ENCODE data around the gene FPR2. TPM values are rescaled to one million over a fixed set of nuclear protein-coding genes. Genes with fewer than 3 reads are reported as not detected.

FPR2 gene
- total RNA-seq, 1 donor from 2014 or later: not detected

DNA sequence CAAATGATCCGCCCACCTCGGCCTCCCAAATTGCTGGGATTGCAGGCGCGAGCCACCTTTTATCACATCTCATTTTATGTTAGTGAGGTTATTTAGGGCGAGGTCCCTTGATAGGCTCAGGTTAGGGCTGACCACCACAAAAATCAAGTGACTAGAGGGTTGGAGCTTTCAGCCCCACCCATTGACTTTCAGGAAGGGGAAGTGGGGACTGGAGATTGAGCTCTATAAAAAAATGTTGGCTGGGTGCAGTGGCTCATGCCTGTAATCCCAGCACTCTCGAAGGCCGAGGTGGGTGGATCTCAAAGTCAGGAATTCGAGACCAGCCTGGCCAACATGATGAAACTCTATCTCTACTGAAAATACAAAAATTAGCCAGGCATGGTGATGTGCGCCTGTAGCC is 54.1 kb downstream of the FPR2 start:
- H3K27me3 ChIP-seq (ENCODE audit: control insufficient read depth, insufficient read depth, low read length): no peaks in the 10 kb centered on the region
- no peak for DNase-seq (ENCODE audit: low read depth)

DNA sequence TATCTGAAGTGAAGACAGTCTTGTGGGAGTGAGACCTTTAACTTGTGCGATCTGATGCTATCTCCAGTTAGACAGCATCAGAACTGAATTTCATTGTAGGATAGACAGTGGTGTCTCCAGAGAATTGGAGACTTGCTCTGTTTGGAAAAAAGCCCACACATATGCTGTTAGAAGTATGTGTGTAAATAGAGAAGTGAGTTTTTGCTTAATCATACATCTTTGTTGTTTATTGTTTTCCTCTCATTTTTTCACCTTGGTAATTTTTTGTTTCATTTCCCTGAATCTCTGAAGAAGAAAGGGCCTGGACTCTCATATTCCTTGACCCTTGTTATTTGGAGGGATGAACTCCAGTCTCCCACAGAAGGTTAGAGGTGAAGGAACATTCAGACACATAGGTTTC is 55.7 kb downstream of the FPR2 start:
- no peaks in the 10 kb centered on the region for H3K36me3 ChIP-seq (ENCODE audit: control insufficient read depth, insufficient read depth, low read length)
- no peaks in the 10 kb centered on the region for H3K27me3 ChIP-seq (ENCODE audit: control insufficient read depth, insufficient read depth, low read length)
- DNase-seq (ENCODE audit: low read depth): no peak
- FAIRE-seq: no peak
- TF ChIP-seq, protein P1, sequence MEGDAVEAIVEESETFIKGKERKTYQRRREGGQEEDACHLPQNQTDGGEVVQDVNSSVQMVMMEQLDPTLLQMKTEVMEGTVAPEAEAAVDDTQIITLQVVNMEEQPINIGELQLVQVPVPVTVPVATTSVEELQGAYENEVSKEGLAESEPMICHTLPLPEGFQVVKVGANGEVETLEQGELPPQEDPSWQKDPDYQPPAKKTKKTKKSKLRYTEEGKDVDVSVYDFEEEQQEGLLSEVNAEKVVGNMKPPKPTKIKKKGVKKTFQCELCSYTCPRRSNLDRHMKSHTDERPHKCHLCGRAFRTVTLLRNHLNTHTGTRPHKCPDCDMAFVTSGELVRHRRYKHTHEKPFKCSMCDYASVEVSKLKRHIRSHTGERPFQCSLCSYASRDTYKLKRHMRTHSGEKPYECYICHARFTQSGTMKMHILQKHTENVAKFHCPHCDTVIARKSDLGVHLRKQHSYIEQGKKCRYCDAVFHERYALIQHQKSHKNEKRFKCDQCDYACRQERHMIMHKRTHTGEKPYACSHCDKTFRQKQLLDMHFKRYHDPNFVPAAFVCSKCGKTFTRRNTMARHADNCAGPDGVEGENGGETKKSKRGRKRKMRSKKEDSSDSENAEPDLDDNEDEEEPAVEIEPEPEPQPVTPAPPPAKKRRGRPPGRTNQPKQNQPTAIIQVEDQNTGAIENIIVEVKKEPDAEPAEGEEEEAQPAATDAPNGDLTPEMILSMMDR (IDR thresholded peaks at IDR 0.05; ENCODE audit: insufficient read depth, low read length, severe bottlenecking): no peak
- no peak overlapping the region for H3K4me3 ChIP-seq (ENCODE audit: low read depth, low read length)

More for the DNA sequence above, 54.1 kb downstream of the FPR2 start:
- no peak overlapping the region for H3K4me3 ChIP-seq (ENCODE audit: low read depth, low read length)
- TF ChIP-seq, protein P1 (IDR thresholded peaks at IDR 0.05; ENCODE audit: insufficient read depth, low read length, severe bottlenecking): no peak
- no peaks in the 10 kb centered on the region for H3K36me3 ChIP-seq (ENCODE audit: control insufficient read depth, insufficient read depth, low read length)
- no peak for FAIRE-seq

DNA sequence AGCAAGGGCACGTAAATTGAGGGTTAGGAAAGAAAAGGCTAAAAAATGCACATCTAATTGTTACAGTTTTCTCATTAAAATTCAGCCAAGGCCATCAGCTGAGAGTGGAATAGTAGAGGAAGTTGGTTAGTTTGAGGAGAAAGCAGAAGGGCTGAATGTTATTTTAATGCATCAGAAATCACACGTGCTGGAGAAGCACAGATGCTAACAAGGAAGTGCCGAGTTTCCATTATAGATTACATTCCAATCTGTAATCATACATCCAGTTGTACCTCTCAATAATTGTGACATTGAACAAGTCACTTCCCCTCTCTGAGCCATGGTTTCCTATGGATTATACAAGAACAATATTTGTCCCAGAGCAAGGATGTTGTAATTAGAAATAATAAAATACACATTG is 59.0 kb downstream of the FPR2 start:
- H3K36me3 ChIP-seq (ENCODE audit: control insufficient read depth, insufficient read depth, low read length): no peaks in the 10 kb centered on the region
- FAIRE-seq: no peak
- TF ChIP-seq, protein P1 (IDR thresholded peaks at IDR 0.05; ENCODE audit: insufficient read depth, low read length, severe bottlenecking): no peak
- no peak for DNase-seq (ENCODE audit: low read depth)
- no peak overlapping the region for H3K4me3 ChIP-seq (ENCODE audit: low read depth, low read length)
- no peaks in the 10 kb centered on the region for H3K27me3 ChIP-seq (ENCODE audit: control insufficient read depth, insufficient read depth, low read length)

Other genes with a start within 250 kb of the FPR2 start
- not detected in 2 replicates for gene SIGLEC6, start 229.5 kb upstream of the FPR2 start, total RNA-seq
- 1.6 and 2.2 TPM in 2 replicates for gene ZNF175, start 189.9 kb upstream of the FPR2 start, total RNA-seq
- not detected in 2 replicates for gene SIGLEC5, start 130.8 kb upstream of the FPR2 start, total RNA-seq
- not detected in 2 replicates for gene SIGLEC14, start 114.4 kb upstream of the FPR2 start, total RNA-seq
- gene SPACA6, start 67.8 kb upstream of the FPR2 start, total RNA-seq: 1.1 and 3.2 TPM in 2 replicates
- gene HAS1, start 37.2 kb upstream of the FPR2 start, total RNA-seq: 0.13 and 0.26 TPM in 2 replicates
- gene FPR1, start 9.3 kb upstream of the FPR2 start, total RNA-seq: not detected in 2 replicates
- gene FPR3, start 34.0 kb downstream of the FPR2 start, total RNA-seq: not detected in 2 replicates
- gene ZNF577, start 126.8 kb downstream of the FPR2 start, total RNA-seq: 5.5 and 6.8 TPM in 2 replicates
- gene ZNF649, start 143.8 kb downstream of the FPR2 start, total RNA-seq: 8.4 and 13.4 TPM in 2 replicates
- 6.8 and 8.3 TPM in 2 replicates for gene ZNF613, start 166.3 kb downstream of the FPR2 start, total RNA-seq
- gene ZNF350, start 225.7 kb downstream of the FPR2 start, total RNA-seq: 11.6 TPM in 2 replicates
- gene ZNF615, start 247.0 kb downstream of the FPR2 start, total RNA-seq: 9.0 and 12.4 TPM in 2 replicates

Data from bronchial epithelial cell (primary cell).